Measurements from ENCODE around the gene AJAP1.

Gene AJAP1

DNA sequence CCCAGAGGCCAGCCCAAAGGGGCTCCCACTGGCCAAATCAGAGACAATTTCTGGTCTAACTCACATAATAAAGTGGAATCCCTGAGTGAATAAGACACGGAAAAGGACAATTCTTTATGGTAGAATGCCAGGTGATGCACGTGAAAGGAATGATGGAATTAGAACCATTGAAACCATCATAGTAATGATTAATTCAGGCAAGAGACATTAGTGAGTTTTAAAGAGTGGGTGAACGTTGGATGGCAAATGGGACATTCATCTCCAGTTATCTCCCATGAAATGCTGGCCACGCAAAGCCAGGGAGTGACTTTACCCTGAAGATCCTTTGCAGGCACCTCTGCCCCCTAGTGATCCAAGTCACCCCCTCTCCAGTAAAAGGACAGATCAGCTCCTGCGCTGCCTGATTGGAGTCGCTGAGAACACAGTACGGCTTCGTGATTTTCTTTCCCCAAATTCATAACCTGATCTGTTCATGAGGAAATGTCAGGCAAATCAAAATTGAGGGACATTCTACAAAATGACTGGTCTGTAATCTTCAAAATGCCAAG, 87.5 kb downstream of the AJAP1 start:
- FAIRE-seq: no peak
- TF ChIP-seq, protein P1, sequence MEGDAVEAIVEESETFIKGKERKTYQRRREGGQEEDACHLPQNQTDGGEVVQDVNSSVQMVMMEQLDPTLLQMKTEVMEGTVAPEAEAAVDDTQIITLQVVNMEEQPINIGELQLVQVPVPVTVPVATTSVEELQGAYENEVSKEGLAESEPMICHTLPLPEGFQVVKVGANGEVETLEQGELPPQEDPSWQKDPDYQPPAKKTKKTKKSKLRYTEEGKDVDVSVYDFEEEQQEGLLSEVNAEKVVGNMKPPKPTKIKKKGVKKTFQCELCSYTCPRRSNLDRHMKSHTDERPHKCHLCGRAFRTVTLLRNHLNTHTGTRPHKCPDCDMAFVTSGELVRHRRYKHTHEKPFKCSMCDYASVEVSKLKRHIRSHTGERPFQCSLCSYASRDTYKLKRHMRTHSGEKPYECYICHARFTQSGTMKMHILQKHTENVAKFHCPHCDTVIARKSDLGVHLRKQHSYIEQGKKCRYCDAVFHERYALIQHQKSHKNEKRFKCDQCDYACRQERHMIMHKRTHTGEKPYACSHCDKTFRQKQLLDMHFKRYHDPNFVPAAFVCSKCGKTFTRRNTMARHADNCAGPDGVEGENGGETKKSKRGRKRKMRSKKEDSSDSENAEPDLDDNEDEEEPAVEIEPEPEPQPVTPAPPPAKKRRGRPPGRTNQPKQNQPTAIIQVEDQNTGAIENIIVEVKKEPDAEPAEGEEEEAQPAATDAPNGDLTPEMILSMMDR (IDR thresholded peaks at IDR 0.05; ENCODE audit: insufficient read depth, missing control alignments): no peak
- DNase-seq (ENCODE audit: insufficient read length, low spot score): no peak

DNA sequence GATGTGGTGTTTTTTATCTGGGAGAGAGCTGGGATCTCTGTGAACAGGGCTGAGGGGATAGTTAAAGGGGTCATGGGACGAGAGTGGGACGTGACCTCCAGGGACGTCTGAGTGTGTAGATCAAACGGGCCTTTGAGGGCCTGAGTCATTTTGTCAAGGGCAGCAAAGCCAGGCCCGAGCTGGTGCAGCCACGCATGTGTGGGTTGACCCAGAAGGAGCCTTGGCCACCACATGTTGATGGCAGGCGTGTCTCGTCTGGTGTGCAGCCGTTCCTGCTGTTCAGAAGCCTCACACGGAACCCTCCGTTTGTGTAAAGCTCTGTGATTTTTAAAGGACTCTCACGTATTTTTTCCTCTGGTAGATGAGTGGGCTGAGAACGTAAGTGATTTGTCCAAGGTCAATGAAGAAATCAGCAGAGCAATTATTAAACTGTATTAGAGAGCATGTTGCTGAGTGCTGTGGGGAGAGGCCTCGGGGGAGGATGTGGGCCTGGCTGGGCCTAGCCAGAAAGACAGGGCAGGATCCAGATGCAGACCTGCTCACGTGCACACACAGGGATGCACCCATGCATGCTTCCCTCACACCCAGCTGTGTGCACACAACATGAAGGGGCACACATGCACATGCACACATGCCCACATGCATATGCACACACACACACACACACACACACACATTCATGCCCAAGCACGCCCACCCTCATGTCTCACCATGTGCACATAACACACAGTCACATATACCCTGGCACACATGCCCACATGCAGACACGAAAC, 89.8 kb downstream of the AJAP1 start:
- DNase-seq (ENCODE audit: insufficient read length, low spot score) (no peak), FAIRE-seq (no peak)
- TF ChIP-seq, protein P1 (IDR thresholded peaks at IDR 0.05; ENCODE audit: insufficient read depth, missing control alignments): no peak

DNA sequence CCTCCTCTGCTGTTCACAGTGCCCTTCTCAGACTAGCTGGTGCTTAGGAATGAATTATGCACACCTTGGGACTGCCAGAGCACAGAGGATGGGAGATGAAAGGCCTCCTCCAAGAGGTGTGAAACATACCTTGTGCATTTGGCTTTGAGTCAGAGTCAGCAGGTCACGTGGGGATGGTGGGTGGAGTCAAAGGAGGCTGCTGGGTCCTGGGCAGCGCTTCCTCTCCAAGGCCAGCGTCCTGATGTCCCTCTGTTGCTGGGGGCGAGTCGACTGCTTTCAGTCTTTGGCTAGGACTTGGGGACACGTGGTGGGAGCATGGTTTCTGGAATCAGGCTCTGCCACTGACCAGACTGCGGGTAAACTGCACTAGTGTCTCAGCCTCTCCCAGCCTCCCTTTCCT, 91.2 kb downstream of the AJAP1 start:
- TF ChIP-seq, protein P1 (IDR thresholded peaks at IDR 0.05; ENCODE audit: insufficient read depth, missing control alignments): no peak
- no peak for DNase-seq (ENCODE audit: insufficient read length, low spot score)
- FAIRE-seq: no peak

DNA sequence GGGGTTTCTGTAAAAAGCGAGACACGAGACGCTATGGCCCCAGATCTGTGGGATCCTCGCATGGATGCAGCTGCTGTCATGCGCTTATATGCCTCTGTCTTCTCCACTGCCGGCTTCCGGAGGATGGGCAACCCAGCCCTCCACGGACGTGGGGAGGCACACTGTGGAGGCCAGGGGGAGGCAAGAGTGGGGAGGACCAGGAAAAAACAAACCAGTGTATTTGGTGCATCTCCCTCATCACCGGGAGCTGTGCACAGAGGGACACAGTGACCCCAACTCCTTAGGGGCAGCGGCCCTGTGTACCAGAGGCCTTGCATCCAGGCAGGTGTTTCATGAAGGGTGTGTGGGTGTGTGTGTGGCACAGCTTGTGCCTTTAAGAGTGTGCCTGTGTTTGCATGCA, 95.0 kb downstream of the AJAP1 start:
- no peak for FAIRE-seq
- TF ChIP-seq, protein P1 (IDR thresholded peaks at IDR 0.05; ENCODE audit: insufficient read depth, missing control alignments): no peak

DNA sequence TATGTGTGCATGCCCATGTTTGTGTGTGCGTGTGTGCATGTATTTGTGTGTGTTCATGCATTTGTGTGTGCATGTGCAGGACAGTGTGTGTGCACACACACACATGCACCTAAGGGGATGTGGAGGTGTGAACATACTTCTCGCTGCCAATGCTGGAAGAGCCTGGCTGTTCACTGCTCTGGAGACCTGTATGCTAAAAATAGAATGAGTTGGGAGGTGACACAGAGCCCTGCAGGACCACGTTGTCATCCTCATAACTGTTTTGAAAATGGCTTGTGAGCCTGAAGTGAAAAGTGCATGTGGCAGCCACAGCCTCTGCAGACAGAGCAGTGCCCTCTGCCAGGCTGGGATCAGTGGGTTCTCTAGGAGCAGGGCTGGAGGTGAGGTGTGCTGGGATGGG, 95.8 kb downstream of the AJAP1 start:
- DNase-seq (ENCODE audit: insufficient read length, low spot score) (no peak), FAIRE-seq (no peak)
- TF ChIP-seq, protein P1 (IDR thresholded peaks at IDR 0.05; ENCODE audit: insufficient read depth, missing control alignments): no peak

More for the DNA sequence above, 95.0 kb downstream of the AJAP1 start:
- no peak for DNase-seq (ENCODE audit: insufficient read length, low spot score)

DNA sequence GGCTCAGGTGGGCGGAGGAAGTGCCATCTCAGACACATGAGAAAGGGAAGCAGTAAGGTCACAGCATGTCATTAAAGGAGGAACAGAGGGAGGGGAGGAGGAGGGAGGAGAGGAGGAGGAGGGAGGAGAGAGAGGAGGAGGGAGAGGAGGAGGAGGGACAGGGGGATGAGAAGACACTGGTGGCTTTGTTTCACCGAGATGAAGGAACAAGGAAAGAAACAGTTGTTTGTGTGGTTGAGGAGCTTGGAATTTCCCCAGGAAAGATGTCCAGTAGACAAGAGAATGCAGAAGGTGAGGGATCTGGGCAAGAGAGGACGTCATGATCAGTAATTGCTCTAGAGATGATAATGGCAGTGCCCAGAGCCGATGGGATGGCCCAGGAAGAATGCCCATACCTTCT, 97.7 kb downstream of the AJAP1 start:
- DNase-seq (ENCODE audit: insufficient read length, low spot score) (no peak), FAIRE-seq (no peak)
- TF ChIP-seq, protein P1 (IDR thresholded peaks at IDR 0.05; ENCODE audit: insufficient read depth, missing control alignments): no peak

DNA sequence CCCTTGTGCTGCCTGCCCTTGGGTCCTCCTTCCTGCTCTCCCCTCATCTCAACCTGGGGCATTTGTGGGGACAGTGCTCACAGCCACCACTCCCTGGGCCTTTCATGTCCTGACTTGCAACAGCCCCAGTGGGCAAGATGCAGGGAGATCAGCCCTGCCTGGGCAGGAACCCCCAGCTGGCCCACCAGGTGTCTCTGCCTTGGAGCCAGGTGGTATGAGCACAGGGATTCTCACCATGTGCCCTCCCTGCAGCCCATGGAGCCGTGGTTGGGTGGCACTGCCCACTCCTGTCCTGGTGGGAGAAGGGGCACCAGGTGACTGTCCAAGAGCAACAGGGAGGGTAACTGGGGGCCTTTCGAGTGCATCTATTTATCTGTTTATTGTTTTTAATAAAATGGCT, 100.4 kb downstream of the AJAP1 start:
- TF ChIP-seq, protein P1 (IDR thresholded peaks at IDR 0.05; ENCODE audit: insufficient read depth, missing control alignments): no peak
- no peak for FAIRE-seq

More for the DNA sequence above, 100.4 kb downstream of the AJAP1 start:
- DNase-seq (ENCODE audit: insufficient read length, low spot score): no peak
